Mesothelial cell of epicardium (in vitro differentiated cells): ENCODE results near the gene ENKUR. TPM values are rescaled to one million over a fixed set of nuclear protein-coding genes. Genes with fewer than 3 reads are reported as not detected.
"Not testable (repeated sequence)": the region's sequence is repeated elsewhere in the genome, so short reads cannot be mapped to it uniquely, and the experiment has no call there.

Source experiments
- DNase-seq, 2 experiments: peaks; one replicate each; pipeline ENCODE4 v3.0.0; 2021; ENCODE audit warnings: low spot score in 2 of 2; ENCODE audit not compliant: unreplicated experiment in 2 of 2
- H3K27ac Mint-ChIP-seq: 2 replicates; pipeline ENCODE4 v1.8.0; 2021; ENCODE audit warnings: mixed read lengths
- H3K27me3 Mint-ChIP-seq: 2 replicates; pipeline ENCODE4 v1.8.0; 2021; ENCODE audit warnings: low read depth, mixed read lengths
- H3K36me3 Mint-ChIP-seq: 2 replicates; pipeline ENCODE4 v1.8.0; 2021; ENCODE audit warnings: mixed read lengths
- H3K4me1 Mint-ChIP-seq: 2 replicates; pipeline ENCODE4 v1.8.0; 2021; ENCODE audit warnings: mixed read lengths
- H3K4me3 Mint-ChIP-seq: 2 replicates; pipeline ENCODE4 v1.8.0; 2021; ENCODE audit warnings: mild to moderate bottlenecking, moderate library complexity, mixed read lengths
- H3K9me3 Mint-ChIP-seq: 2 replicates; pipeline ENCODE4 v1.8.0; 2021; ENCODE audit warnings: mixed read lengths
- total RNA-seq: library from RNA; stranded (reverse); gene quantifications from 3 replicates; pipeline ENCODE4 v1.2.1, GENCODE V29; 2021
- TF ChIP-seq, protein P1 (sequence below): fragments of 200-600 bp; sonication (generic); IDR thresholded peaks from one replicate; pipeline ENCODE4 v1.5.0; 2021; ENCODE audit warnings: antibody characterized with exemption; ENCODE audit not compliant: unreplicated experiment

Gene ENKUR
- total RNA-seq, 1 donor from 2014 or later = 0.25 TPM

- H3K27ac Mint-ChIP-seq = peak overlapping the region; percentile 63
- no peaks in the 10 kb centered on the region for H3K27me3 Mint-ChIP-seq
- H3K36me3 Mint-ChIP-seq = no peaks in the 10 kb centered on the region
- TF ChIP-seq, protein P1, sequence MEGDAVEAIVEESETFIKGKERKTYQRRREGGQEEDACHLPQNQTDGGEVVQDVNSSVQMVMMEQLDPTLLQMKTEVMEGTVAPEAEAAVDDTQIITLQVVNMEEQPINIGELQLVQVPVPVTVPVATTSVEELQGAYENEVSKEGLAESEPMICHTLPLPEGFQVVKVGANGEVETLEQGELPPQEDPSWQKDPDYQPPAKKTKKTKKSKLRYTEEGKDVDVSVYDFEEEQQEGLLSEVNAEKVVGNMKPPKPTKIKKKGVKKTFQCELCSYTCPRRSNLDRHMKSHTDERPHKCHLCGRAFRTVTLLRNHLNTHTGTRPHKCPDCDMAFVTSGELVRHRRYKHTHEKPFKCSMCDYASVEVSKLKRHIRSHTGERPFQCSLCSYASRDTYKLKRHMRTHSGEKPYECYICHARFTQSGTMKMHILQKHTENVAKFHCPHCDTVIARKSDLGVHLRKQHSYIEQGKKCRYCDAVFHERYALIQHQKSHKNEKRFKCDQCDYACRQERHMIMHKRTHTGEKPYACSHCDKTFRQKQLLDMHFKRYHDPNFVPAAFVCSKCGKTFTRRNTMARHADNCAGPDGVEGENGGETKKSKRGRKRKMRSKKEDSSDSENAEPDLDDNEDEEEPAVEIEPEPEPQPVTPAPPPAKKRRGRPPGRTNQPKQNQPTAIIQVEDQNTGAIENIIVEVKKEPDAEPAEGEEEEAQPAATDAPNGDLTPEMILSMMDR = no peak
- peaks cover 19% of the 10 kb centered on the region for H3K4me1 Mint-ChIP-seq
- H3K4me3 Mint-ChIP-seq = no peak overlapping the region
- no peak for DNase-seq
- H3K9me3 Mint-ChIP-seq = no peaks in the 10 kb centered on the region
Measured at GRCh38 chr10:24958721-24959381, 57.1 kb downstream of the ENKUR start.

DNA sequence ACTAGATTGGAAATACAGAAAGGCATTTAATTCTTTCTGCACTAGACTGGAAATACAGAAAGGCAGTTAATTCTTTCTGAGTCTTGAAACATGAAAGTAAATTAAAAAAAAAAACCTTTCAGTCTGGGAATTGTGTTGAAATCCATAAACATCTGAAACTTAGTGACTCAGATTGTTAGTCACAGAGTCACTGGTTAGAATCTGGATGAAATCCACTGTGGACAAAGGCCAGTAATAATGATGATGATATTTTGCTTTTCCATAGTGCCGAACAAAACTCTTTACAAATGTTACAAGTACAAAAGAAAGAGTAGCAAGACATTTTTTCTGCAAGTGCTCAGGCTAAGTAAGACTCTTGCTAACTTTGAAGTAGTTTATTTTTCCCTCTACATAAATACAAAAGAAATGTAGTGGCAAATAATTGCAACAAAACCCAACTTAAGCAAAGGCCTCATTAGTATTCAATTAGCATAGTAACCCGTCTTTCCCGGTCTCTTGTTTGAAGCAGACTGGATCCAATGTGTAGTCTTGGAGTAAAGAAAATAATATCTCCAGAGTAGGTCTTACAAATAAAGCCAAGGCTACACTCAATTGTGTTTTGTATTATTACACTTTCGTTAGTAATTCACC is 57.8 kb downstream of the ENKUR start:
- Mint-ChIP-seq H3K27me3 (no peaks in the 10 kb centered on the region), H3K4me1 (peaks cover 26% of the 10 kb centered on the region), H3K27ac (peak overlapping the region; percentile 63), H3K9me3 (no peaks in the 10 kb centered on the region), H3K4me3 (no peak overlapping the region), H3K36me3 (no peaks in the 10 kb centered on the region)
- no peak for DNase-seq
- TF ChIP-seq, protein P1 = no peak

DNA sequence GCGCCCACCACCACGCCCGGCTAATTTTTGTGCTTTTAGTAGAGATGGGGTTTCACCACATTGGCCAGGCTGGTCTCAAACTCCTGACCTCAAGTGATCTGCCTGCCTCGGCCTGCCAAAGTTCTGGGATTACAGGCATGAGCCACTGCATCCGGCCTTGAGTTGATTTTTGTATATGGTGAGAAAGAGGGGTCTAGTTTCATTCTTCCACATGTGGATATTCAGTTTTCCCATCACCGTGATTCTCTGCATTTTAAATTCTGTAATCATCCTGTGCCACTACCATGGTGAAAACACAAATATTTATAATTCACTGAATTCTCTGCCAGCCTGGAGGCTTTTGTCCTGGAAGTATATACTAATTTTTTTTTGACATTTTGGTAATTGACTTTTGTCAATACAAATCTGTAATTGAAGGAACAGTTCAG is 58.3 kb downstream of the ENKUR start:
- not testable (repeated sequence) for H3K9me3 Mint-ChIP-seq, H3K4me3 Mint-ChIP-seq, H3K36me3 Mint-ChIP-seq, H3K27me3 Mint-ChIP-seq, DNase-seq
- peak overlapping the region; percentile 43 for H3K27ac Mint-ChIP-seq
- peaks cover 30% of the 10 kb centered on the region for H3K4me1 Mint-ChIP-seq

DNA sequence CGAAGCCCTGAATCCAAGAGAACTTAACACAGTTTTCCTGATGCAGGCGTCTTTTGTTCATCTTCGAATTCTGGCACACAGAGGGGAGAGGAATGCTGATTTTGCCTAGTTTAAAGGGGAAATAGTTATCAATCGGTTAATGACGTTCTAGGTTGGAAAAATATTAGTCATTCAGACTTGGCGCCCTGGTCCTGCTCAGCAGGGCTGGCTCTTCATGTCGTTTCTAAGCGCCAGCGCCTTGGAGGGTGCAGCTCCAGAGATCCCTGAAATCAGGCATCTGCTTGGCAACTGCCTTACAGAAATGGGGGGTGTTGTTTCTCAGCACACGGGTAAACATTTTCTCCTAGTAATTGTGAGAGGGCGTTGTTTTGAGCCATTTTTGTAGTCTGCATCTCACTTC is 62.3 kb downstream of the ENKUR start:
- Mint-ChIP-seq H3K4me3 (peak overlapping the region; percentile 82), H3K27ac (peak overlapping the region; percentile 96), H3K36me3 (no peaks in the 10 kb centered on the region), H3K27me3 (no peaks in the 10 kb centered on the region), H3K4me1 (peaks cover 40% of the 10 kb centered on the region), H3K9me3 (no peaks in the 10 kb centered on the region)
- no peak for DNase-seq
- TF ChIP-seq, protein P1 = no peak

GRCh38 chr10:24952707-24953645 is 63.0 kb downstream of the ENKUR start:
- TF ChIP-seq, protein P1 = no peak
- Mint-ChIP-seq H3K27ac (peak overlapping the region; percentile 96), H3K9me3 (no peaks in the 10 kb centered on the region), H3K4me3 (peak overlapping the region; percentile 82), H3K36me3 (no peaks in the 10 kb centered on the region), H3K27me3 (no peaks in the 10 kb centered on the region), H3K4me1 (peaks cover 36% of the 10 kb centered on the region)
- DNase-seq = peak; percentile 50 to 76
